Body of pancreas (tissue), 4 donors: Measurements from ENCODE around the gene LGI1. TPM values are rescaled to one million over a fixed set of nuclear protein-coding genes. Genes with fewer than 3 reads are reported as not detected.

ENCODE experiments used
- ATAC-seq: fragments of 150-250 bp; one replicate; pipeline ENCODE4 v1.9.1; 2016
- DNase-seq, 4 donors: peaks; one replicate each; pipeline ENCODE4 v3.0.0-alpha.2; 2019
- H3K27ac ChIP-seq, 4 donors: fragments of 200-600 bp; sonication (generic); 1 replicate in 3 of 4; 2 replicates in 1 of 4; pipeline versions ENCODE4 v1.5.1 to v1.6.1; 2016 to 2019; ENCODE audit warnings: mild to moderate bottlenecking in 1 of 4, mixed read lengths in 1 of 4, moderate library complexity in 1 of 4
- H3K27me3 ChIP-seq, 2 donors: fragments of 200-600 bp; sonication (generic); one replicate each; pipeline ENCODE4 v1.6.0; 2016; ENCODE audit warnings: mild to moderate bottlenecking in 1 of 2
- H3K36me3 ChIP-seq, 2 donors: fragments of 200-600 bp; sonication (generic); replicated peaks in 1 of 2; 2 replicates each; pipeline ENCODE4 v1.5.1; 2016; ENCODE audit warnings: low read depth in 2 of 2; ENCODE audit not compliant: insufficient read depth in 1 of 2
- H3K4me1 ChIP-seq: fragments of 200-600 bp; sonication (generic); one replicate; pipeline ENCODE4 v1.6.0; 2016
- H3K4me3 ChIP-seq, 2 donors: fragments of 200-600 bp; sonication (generic); 1 replicate in 1 of 2; 2 replicates in 1 of 2; pipeline ENCODE4 v1.5.1; 2016 to 2019
- H3K9me3 ChIP-seq, 3 donors: fragments of 200-600 bp; sonication (generic); 1 replicate in 2 of 3; 2 replicates in 1 of 3; pipeline ENCODE4 v1.5.1; 2016
- CTCF ChIP-seq, 7 experiments: fragments of 450-650 bp in 4 of 7; fragments of 200-600 bp in 3 of 7; sonication (generic) in 3 of 7; IDR thresholded peaks; one replicate each; pipeline ENCODE4 v1.5.1; 2016 to 2019; ENCODE audit warnings: antibody characterized with exemption in 7 of 7
- POLR2A ChIP-seq, 3 donors: fragments of 450-650 bp; IDR thresholded peaks; one replicate each; pipeline ENCODE4 v1.6.1; 2016; ENCODE audit warnings: antibody characterized with exemption in 3 of 3, mild to moderate bottlenecking in 2 of 3
- WGBS, 2 donors: methylation state at CpG; one replicate each; pipeline ENCODE4 v1.1.5; 2017; 5-methylcytosine and 5-hydroxymethylcytosine counted together
- intact Hi-C: fragments of 100-400 bp; cut with DNase I; formaldehyde crosslinking; loops from one replicate; pipeline ENCODE4 v1.15.1; 2023
- total RNA-seq, 2 donors: library from RNA; depleted of rRNA; stranded (reverse); fragments of >200 nt; gene quantifications; one replicate each; pipeline ENCODE4 v1.1.0, GENCODE V29; 2016

LGI1 gene
- total RNA-seq, 2 donors from 2014 or later: not detected

- no peak overlapping the region for H3K4me3 ChIP-seq
- H3K4me1 ChIP-seq: no peaks in the 10 kb centered on the region
- TF ChIP-seq CTCF (IDR thresholded peaks at IDR 0.05): no peak
- TF ChIP-seq POLR2A (IDR thresholded peaks at IDR 0.05): no peak
- H3K27me3 ChIP-seq: no peaks in the 10 kb centered on the region
- no peak overlapping the region for H3K27ac ChIP-seq
- H3K36me3 ChIP-seq: no peaks in the 10 kb centered on the region
- intact Hi-C loops: no loop called here
- 19 to 31% methylated on average over 1 of the region's 1 CpG for whole genome bisulfite sequencing, 2 donors
- DNase-seq (no peak), ATAC-seq (no peak)
- H3K9me3 ChIP-seq: no peaks in the 10 kb centered on the region
Observed at GRCh38 chr10:93716766-93717165, 41.0 kb upstream of the LGI1 start.

GRCh38 chr10:93718937-93719725 is 38.6 kb upstream of the LGI1 start:
- no peak for TF ChIP-seq CTCF (IDR thresholded peaks at IDR 0.05)
- no peak for TF ChIP-seq POLR2A (IDR thresholded peaks at IDR 0.05)
- H3K36me3 ChIP-seq: no peaks in the 10 kb centered on the region
- intact Hi-C loops: no loop called here
- H3K27ac ChIP-seq: no peak overlapping the region
- H3K27me3 ChIP-seq: no peaks in the 10 kb centered on the region
- DNase-seq (peak in 2 of 4 donors; percentile 10 to 23), ATAC-seq (no peak)
- H3K4me1 ChIP-seq: no peaks in the 10 kb centered on the region
- 51 to 55% methylated on average over 8 of the region's 8 CpGs for WGBS, 2 donors
- H3K9me3 ChIP-seq: no peaks in the 10 kb centered on the region
- no peak overlapping the region for H3K4me3 ChIP-seq

- ATAC-seq: no peak
- WGBS, 2 donors: 55 to 56% methylated on average over 3 of the region's 3 CpGs
- Histone ChIP-seq H3K36me3 (no peaks in the 10 kb centered on the region), H3K4me1 (no peaks in the 10 kb centered on the region), H3K4me3 (no peak overlapping the region), H3K9me3 (no peaks in the 10 kb centered on the region), H3K27me3 (no peaks in the 10 kb centered on the region), H3K27ac (no peak overlapping the region)
- intact Hi-C loops: no loop called here
- TF ChIP-seq CTCF (IDR thresholded peaks at IDR 0.05) (no peak), POLR2A (IDR thresholded peaks at IDR 0.05) (no peak)
- no peak for DNase-seq
Observed at GRCh38 chr10:93719901-93720300, 37.8 kb upstream of the LGI1 start.

- no peaks in the 10 kb centered on the region for H3K4me1 ChIP-seq
- H3K36me3 ChIP-seq: no peaks in the 10 kb centered on the region
- no peak overlapping the region for H3K4me3 ChIP-seq
- H3K27ac ChIP-seq: no peak overlapping the region
- no peaks in the 10 kb centered on the region for H3K9me3 ChIP-seq
- intact Hi-C loops: no loop called here
- ATAC-seq (no peak), DNase-seq (no peak)
- TF ChIP-seq POLR2A (IDR thresholded peaks at IDR 0.05): no peak
- TF ChIP-seq CTCF (IDR thresholded peaks at IDR 0.05): no peak
- no peaks in the 10 kb centered on the region for H3K27me3 ChIP-seq
Observed at GRCh38 chr10:93722550-93722949, 35.2 kb upstream of the LGI1 start.

- Histone ChIP-seq H3K9me3 (no peaks in the 10 kb centered on the region), H3K4me1 (no peaks in the 10 kb centered on the region), H3K27ac (no peak overlapping the region), H3K4me3 (no peak overlapping the region), H3K36me3 (no peaks in the 10 kb centered on the region), H3K27me3 (no peaks in the 10 kb centered on the region)
- ATAC-seq (no peak), DNase-seq (no peak)
- TF ChIP-seq CTCF (IDR thresholded peaks at IDR 0.05) (no peak), POLR2A (IDR thresholded peaks at IDR 0.05) (no peak)
- intact Hi-C loops: no loop called here
- 69 to 77% methylated on average over 2 of the region's 2 CpGs for WGBS, 2 donors
Observed at GRCh38 chr10:93723153-93723552, 34.6 kb upstream of the LGI1 start.
